Hippocampal formation (tissue), 2 donors: ENCODE data around the gene SAMD13.
"Not testable (repeated sequence)": the region's sequence is repeated elsewhere in the genome, so short reads cannot be mapped to it uniquely, and the experiment has no call there.

Experiments used
- DNase-seq, 2 donors: peaks; one replicate each; lab custom pipeline; 2025; lab: John Stamatoyannopoulos, UW

Gene SAMD13

DNA sequence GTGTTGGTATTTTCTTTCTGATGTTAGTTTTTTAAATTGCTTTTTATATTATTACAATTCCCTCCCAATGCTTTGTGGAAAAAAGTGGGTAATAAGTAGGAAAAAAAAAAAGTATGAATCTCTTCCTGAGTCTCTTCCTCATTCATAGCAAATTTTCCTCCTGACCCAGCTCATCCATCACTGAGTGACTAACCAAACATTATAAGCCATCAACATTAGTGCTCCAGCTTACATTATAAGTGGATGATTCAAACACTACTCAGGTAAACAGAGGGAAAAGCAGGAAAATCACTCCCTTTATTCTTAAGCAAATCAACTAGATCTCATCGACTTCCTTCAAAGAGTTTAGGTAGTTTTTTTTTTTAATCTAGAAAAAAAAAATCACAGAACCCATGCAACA is 15.4 kb upstream of the SAMD13 start:
- DNase-seq = no peak

DNA sequence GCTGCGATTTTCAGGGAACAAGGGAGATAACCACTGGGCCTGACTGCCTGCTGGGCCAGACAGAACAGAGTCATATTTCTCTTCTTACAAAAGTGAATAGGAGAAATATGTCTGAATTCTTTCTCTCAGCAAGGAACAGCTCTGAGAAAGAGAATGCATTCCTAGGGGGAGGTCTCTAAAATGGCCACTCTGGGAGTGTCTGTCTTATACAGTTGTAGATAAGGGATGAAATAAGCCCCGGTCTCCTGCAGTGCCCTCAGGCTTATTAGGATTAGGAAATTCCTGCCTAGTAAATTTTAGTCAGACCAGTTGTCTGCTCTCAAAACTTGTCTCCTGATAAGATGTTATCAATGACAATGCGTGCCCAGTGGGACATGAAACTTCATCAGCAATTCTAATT is 14.1 kb upstream of the SAMD13 start:
- not testable (repeated sequence) for DNase-seq

- DNase-seq = no peak
Observed at GRCh38 chr1:84289169-84289785, 12.2 kb upstream of the SAMD13 start.

GRCh38 chr1:84291882-84292655 is 9.4 kb upstream of the SAMD13 start:
- no peak for DNase-seq

DNA sequence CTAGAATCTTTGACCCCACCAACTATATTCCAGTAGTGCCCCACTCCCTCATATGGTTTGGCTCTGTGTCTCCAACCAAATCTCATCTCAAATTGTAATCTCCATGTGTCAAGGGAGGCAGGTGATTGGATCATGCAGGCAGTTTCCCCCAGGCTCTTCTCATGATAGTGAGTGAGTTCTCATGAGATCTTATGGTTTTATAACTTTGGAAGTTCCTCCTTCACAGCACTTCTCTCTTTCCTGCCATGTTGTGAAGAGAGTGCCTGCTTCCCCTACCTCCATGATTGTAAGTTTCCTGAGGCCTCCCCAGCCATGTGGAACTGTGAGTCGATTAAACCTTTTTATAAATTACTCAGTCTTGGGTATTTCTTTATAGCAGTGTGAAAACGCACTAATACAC is 7.7 kb upstream of the SAMD13 start:
- DNase-seq = no peak

GRCh38 chr1:84294751-84295150 is 6.8 kb upstream of the SAMD13 start:
- no peak for DNase-seq

GRCh38 chr1:84297546-84298244 is 3.8 kb upstream of the SAMD13 start:
- no peak for DNase-seq

- DNase-seq = peak; percentile 48 to 71
Observed at GRCh38 chr1:84298328-84298683, 3.2 kb upstream of the SAMD13 start.

DNA sequence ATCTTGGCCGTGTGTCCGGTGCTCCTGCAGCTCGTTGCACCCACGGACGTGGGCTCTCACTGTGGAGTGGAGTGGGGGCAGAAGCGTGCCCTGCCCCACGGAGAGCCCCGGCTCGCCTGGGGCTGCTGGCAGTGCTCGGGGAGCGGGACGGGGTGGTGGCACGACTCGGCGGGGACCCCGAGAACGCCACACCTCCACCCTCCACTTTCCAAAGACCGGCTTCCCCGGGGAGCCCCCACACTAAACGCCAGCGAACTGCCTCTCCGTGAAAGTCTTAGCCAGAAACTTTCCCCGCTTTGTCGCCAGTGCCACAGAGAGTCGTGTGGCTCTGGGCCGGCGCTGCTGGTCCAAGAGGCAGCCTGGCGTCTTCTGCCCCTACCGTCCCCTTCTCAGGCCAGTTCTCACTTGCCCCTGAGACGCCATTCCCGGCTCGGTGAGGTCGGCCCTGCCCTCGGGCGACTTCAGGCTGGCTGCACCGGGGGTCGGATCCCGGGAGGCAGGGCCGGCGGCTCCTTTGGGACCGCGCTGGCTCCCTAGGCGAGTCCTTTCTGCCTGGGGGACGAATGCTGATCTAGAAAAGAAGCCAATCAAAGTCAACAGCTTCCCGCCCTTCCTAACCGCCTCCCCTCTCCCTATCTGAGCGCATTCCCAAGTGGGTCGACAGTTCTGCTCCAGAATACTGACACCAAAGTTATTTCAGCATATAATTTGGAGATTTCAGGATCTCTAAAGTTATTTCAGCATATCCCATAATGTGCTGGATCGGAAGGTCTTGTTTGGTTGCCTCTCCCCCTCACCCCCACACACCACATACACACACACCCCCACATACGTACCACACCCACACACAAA is 2.6 kb upstream of the SAMD13 start:
- DNase-seq = peak; percentile 48 to 71

DNA sequence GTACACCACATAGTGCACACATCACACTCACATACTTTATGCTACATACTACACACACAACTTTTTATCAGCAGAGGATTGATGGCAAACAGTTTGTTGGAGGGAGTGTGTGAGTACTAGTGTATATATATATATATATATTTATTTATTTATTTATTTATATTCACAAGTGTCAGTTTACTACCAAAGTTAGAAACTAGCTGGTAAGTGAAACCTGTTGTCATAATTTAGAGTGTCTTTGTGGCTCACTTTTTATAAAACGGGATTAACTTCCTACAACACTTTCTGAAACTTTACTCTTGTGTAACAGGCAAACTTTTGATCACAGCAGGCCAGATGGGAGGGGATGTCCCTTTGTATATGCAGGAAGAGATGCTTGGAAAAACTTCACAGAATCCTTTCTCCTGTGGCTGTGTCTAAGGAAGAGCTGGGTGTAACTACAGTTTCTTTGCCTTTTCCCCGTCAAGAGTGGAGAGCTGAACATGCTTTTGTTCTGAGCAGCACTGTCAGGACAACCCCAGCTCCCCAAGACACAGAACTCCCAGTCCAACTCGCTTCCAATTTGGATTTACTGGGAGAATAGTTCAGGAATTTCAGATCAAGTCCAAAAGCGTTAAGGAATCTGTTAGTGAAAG is 1.9 kb upstream of the SAMD13 start:
- DNase-seq = peak in 1 of 2 donors; percentile 51

- no peak for DNase-seq
Observed at GRCh38 chr1:84300501-84300900, 1.0 kb upstream of the SAMD13 start.

DNA sequence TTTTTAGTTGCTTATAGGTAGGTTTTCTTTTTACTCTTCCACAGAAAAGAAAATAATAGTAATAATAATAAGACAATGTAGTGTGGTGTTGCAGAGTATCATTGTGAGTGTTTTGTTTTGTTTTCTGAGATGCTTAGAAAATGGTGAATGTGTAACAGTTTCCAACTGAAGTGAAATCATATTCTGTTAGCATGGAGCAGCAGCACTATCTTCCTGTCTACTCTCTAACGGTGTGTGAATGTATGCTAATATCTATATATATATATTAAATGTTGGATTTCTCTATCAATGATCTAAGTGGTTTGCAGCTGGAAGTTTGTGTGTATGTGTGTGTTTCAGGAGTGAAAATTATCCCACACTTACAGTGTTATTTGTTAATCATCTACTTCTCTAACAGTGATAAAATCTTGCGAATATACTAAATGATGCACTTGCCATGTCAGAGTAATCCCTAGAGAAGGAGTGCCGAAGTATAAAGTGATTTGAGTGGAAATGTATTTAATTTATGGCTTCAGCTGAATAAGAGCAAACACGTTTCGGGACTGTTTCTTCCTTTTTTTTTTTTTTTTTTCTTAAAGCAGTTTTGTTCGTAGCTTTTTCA is 377 bp downstream of the SAMD13 start:
- DNase-seq = peak in 1 of 2 donors; percentile 63

DNA sequence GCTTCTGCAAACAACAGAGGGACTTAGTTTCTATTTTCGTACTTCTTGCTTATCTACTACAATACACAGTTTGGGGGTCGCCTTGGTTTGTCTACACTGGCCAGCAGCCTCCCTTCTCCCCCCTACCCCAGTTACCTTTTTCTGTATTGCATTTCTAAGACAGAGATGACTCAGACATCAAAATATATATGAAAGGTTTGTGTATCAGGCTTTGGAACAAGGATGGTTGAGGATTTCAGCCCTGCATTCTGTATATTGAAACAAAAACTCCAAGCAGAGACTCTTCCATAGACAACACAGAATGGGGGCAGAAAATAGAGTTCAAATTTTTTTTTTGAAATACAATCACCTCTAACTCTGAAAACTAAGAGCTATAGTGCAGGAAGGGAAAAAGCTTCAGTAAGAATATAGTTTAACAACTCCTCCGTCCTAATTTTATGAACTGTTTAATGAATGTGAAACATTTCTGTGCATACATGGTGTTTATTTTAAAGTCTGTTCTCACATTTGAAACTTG is 1.9 kb downstream of the SAMD13 start:
- DNase-seq = peak; percentile 19 to 64

DNA sequence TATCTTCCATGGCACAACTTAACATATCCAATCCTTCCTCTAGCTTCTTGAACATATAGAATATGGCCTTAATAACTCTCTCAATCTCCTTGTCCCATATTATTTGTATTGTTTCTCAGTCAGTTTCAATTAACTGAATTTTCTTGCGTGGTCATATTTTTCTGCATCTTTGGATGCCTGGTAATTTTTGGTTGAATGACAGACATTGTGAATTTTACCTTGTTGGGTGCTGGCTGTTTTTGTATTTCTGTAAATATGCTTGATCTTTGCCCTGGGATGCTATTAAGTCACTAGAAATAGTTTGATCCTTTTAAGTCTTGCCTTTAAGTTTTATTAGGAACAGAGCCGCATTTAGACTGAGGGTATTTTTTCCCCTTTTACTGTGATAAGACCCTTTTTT is 5.9 kb downstream of the SAMD13 start:
- no peak for DNase-seq

DNA sequence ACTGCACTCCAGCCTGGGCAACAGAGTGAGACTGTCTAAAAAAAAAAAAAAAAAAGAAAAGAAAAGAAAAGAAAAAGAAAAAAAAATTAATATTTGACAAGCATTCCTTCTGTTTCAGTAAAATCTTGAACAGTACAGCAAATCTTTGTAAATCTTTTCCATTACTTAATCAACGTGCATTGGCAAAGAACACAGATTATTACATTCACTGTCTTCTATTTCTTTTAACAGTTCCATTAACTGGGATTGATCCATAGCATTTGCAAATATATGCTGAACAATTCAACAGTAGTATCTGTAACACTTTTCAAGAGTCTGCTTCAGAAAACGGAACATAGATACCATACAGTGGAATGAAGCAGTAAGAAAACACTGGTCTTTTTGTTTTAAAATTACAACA is 9.8 kb downstream of the SAMD13 start:
- DNase-seq = no peak

GRCh38 chr1:84319662-84320061 is 18.2 kb downstream of the SAMD13 start:
- no peak for DNase-seq

GRCh38 chr1:84327830-84328229 is 26.3 kb downstream of the SAMD13 start:
- DNase-seq = no peak

GRCh38 chr1:84330125-84330984 is 28.8 kb downstream of the SAMD13 start:
- no peak for DNase-seq

DNA sequence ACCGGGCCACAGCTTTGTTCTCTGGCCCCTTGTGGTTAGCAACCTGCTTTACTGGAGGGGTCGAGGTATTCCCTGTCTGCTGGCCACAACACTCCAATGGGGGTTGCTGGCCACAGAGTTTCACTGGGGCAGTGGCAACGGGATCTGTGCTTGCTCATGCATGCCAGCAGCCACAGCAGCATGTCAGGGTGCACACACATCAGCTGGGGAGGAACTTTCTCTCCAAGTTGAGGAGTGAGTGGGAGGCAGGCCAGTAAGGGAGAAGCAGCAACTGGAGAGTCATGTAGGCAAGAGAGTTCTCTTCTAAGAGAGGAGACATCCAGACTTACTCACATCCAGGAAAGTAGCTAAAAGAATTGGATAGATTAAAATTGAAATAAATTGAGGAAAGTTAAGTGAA is 38.0 kb downstream of the SAMD13 start:
- no peak for DNase-seq

DNA sequence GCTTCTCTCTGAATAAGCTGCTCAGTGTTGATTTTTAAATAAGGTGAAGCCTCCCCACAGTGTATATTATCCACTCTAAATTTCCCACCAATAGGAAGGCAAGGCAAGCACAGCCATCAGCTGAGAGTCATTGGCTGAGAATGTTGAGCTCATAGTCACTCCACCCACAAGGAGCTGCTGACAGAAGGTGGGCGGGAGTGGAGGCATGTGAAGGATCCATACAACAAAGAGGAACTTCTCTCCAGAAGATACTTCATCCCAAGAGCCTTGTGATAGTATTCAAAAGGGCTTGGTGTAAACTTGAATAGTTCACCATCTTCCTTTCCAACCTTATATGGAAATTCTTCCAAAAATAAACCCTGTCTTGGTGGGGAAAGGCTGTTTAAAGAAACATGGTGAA is 42.8 kb downstream of the SAMD13 start:
- DNase-seq = no peak
